ENCODE results near the gene PTGS1.
"Not testable (repeated sequence)": the region's sequence is repeated elsewhere in the genome, so short reads cannot be mapped to it uniquely, and the experiment has no call there.

Gene PTGS1

GRCh38 chr9:122402403-122402871 lies 31.6 kb downstream of the PTGS1 start:
- DNase-seq: no peak

GRCh38 chr9:122402874-122403273 lies 32.0 kb downstream of the PTGS1 start:
- no peak for DNase-seq

- no peak for DNase-seq
Measured at GRCh38 chr9:122403381-122404000, 32.7 kb downstream of the PTGS1 start.

GRCh38 chr9:122405304-122406069 lies 34.7 kb downstream of the PTGS1 start:
- not testable (repeated sequence) for DNase-seq

GRCh38 chr9:122406070-122406890 lies 35.5 kb downstream of the PTGS1 start:
- no peak for DNase-seq

GRCh38 chr9:122414108-122414507 lies 43.3 kb downstream of the PTGS1 start:
- not testable (repeated sequence) for DNase-seq

- no peak for DNase-seq
Measured at GRCh38 chr9:122418016-122418415, 47.2 kb downstream of the PTGS1 start.

GRCh38 chr9:122420315-122420714 lies 49.5 kb downstream of the PTGS1 start:
- DNase-seq: no peak

- no peak for DNase-seq
Measured at GRCh38 chr9:122425087-122425486, 54.3 kb downstream of the PTGS1 start.

- no peak for DNase-seq
Measured at GRCh38 chr9:122426723-122427122, 55.9 kb downstream of the PTGS1 start.

GRCh38 chr9:122442568-122442967 lies 71.7 kb downstream of the PTGS1 start:
- DNase-seq: no peak

GRCh38 chr9:122444041-122444733 lies 73.4 kb downstream of the PTGS1 start:
- no peak for DNase-seq
